ENCODE results near the gene MKRN1.
"Not testable (repeated sequence)": the region's sequence is repeated elsewhere in the genome, so short reads cannot be mapped to it uniquely, and the experiment has no call there.

The MKRN1 gene

DNA sequence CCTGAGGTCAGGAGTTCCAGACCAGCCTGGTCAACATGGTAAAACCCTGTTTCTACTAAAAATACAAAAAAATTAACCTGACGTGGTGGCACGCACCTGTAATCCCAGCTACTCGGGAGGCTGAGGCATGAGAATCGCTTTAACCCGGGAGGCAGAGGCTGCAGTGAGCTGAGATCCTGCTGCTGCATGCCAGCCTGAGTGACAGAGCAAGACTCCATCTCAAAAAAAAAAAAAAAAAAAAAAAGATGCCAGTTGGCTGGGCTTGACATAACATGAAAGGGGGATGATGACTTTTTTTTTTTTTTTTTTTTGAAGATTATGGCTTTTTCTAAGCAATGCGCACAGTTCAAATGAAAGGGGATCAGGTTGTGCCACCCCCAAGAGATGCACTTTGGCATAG lies 28.3 kb upstream of the MKRN1 start:
- H3K4me3 ChIP-seq (ENCODE audit: low read depth, low read length); H2AFZ ChIP-seq (ENCODE audit: low read length, unreplicated experiment); H3K27ac ChIP-seq (ENCODE audit: low read depth, low read length); H3K4me1 ChIP-seq (ENCODE audit: control insufficient read depth, insufficient read depth, low read length, unreplicated experiment); H3K27me3 ChIP-seq (ENCODE audit: insufficient read depth, low read length); H3K36me3 ChIP-seq (ENCODE audit: insufficient read depth, low read length); H3K79me2 ChIP-seq (ENCODE audit: control insufficient read depth, insufficient read depth, low read length, unreplicated experiment): not testable (repeated sequence)

GRCh38 chr7:140506788-140507464 lies 27.6 kb upstream of the MKRN1 start:
- H3K79me2 ChIP-seq (ENCODE audit: control insufficient read depth, insufficient read depth, low read length, unreplicated experiment), result no peaks in the 10 kb centered on the region
- no peak overlapping the region for H2AFZ ChIP-seq (ENCODE audit: low read length, unreplicated experiment)
- H3K36me3 ChIP-seq (ENCODE audit: insufficient read depth, low read length), result no peaks in the 10 kb centered on the region
- no peaks in the 10 kb centered on the region for H3K4me1 ChIP-seq (ENCODE audit: control insufficient read depth, insufficient read depth, low read length, unreplicated experiment)
- no peak overlapping the region for H3K27ac ChIP-seq (ENCODE audit: low read depth, low read length)
- H3K4me3 ChIP-seq (ENCODE audit: low read depth, low read length), result no peak overlapping the region
- no peaks in the 10 kb centered on the region for H3K27me3 ChIP-seq (ENCODE audit: insufficient read depth, low read length)

DNA sequence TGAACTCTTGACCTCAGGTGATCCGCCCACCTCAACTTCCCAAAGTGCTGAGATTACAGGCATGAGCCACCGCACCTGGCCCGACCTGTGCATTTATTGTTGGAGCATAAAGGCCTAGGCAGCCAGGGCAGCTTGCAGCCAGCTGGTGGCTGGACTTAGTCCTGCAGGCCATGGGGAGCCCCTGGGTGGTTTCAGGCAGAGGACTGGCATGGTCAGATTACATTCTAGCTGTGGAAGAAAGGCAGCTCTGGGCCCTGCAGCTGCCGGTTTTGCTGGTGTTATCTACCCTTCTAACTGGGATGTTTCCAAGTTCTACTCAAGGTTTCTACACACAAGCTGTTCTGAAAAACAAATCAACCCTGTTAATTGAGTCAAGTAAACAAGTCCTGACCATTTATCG lies 22.7 kb upstream of the MKRN1 start:
- Histone ChIP-seq H3K36me3 (ENCODE audit: insufficient read depth, low read length) (no peaks in the 10 kb centered on the region), H3K79me2 (ENCODE audit: control insufficient read depth, insufficient read depth, low read length, unreplicated experiment) (no peaks in the 10 kb centered on the region), H3K4me1 (ENCODE audit: control insufficient read depth, insufficient read depth, low read length, unreplicated experiment) (no peaks in the 10 kb centered on the region), H3K4me3 (ENCODE audit: low read depth, low read length) (no peak overlapping the region), H2AFZ (ENCODE audit: low read length, unreplicated experiment) (no peak overlapping the region), H3K27me3 (ENCODE audit: insufficient read depth, low read length) (no peaks in the 10 kb centered on the region), H3K27ac (ENCODE audit: low read depth, low read length) (no peak overlapping the region)

DNA sequence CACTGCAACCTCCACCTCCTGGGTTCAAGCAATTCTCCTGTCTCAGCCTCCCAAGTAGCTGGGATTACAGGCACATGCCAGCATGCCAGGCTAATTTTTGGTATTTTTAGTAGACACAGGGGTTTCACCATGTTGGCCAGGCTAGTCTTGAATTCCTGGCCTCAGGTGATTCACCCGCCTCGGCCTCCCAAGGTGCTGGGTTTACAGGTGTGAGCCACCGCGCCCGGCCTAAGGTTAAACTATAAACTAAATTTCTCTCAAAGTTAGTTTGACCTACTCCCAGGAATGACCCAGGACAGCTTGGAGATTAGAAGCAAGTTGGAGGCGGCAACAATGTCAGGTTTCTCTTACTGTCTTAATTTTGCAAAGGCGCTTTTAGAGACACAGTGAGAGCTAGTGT lies 18.5 kb upstream of the MKRN1 start:
- not testable (repeated sequence) for H3K79me2 ChIP-seq (ENCODE audit: control insufficient read depth, insufficient read depth, low read length, unreplicated experiment); H3K36me3 ChIP-seq (ENCODE audit: insufficient read depth, low read length); H3K4me1 ChIP-seq (ENCODE audit: control insufficient read depth, insufficient read depth, low read length, unreplicated experiment); H3K27me3 ChIP-seq (ENCODE audit: insufficient read depth, low read length); H3K4me3 ChIP-seq (ENCODE audit: low read depth, low read length); H2AFZ ChIP-seq (ENCODE audit: low read length, unreplicated experiment); H3K27ac ChIP-seq (ENCODE audit: low read depth, low read length)

DNA sequence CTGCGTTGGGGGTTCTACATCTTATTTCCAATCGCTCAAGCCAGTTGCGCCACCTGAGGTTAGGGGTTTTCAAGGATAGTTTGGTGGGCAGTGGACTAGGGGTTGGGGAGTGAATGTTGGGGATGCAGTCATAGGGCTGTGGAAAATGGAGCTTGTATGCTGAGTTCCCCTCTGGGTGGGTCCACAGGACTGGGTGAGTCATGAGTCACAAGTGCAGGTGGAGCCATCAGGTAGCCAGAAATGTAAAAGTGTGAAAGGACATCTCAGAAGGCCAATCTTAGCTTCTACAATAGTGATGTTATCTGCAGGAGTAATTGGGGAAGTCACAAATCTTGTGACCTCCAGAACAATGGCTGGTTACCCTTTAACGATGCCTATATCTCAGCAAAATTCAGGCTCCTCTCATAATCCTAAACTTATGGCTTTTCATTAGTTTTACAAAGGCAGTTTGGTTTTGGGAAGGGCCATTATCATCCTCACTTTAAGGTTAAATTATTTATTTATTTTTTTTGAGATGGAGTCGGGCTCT lies 18.0 kb upstream of the MKRN1 start:
- Histone ChIP-seq H3K27me3 (ENCODE audit: insufficient read depth, low read length) (no peaks in the 10 kb centered on the region), H3K4me3 (ENCODE audit: low read depth, low read length) (no peak overlapping the region), H3K27ac (ENCODE audit: low read depth, low read length) (no peak overlapping the region), H2AFZ (ENCODE audit: low read length, unreplicated experiment) (no peak overlapping the region), H3K4me1 (ENCODE audit: control insufficient read depth, insufficient read depth, low read length, unreplicated experiment) (no peaks in the 10 kb centered on the region), H3K36me3 (ENCODE audit: insufficient read depth, low read length) (no peaks in the 10 kb centered on the region), H3K79me2 (ENCODE audit: control insufficient read depth, insufficient read depth, low read length, unreplicated experiment) (no peaks in the 10 kb centered on the region)

GRCh38 chr7:140495514-140496097 lies 16.3 kb upstream of the MKRN1 start:
- Histone ChIP-seq H2AFZ (ENCODE audit: low read length, unreplicated experiment) (no peak overlapping the region), H3K27me3 (ENCODE audit: insufficient read depth, low read length) (no peaks in the 10 kb centered on the region), H3K36me3 (ENCODE audit: insufficient read depth, low read length) (no peaks in the 10 kb centered on the region), H3K4me3 (ENCODE audit: low read depth, low read length) (no peak overlapping the region), H3K4me1 (ENCODE audit: control insufficient read depth, insufficient read depth, low read length, unreplicated experiment) (no peaks in the 10 kb centered on the region), H3K27ac (ENCODE audit: low read depth, low read length) (no peak overlapping the region), H3K79me2 (ENCODE audit: control insufficient read depth, insufficient read depth, low read length, unreplicated experiment) (no peaks in the 10 kb centered on the region)

DNA sequence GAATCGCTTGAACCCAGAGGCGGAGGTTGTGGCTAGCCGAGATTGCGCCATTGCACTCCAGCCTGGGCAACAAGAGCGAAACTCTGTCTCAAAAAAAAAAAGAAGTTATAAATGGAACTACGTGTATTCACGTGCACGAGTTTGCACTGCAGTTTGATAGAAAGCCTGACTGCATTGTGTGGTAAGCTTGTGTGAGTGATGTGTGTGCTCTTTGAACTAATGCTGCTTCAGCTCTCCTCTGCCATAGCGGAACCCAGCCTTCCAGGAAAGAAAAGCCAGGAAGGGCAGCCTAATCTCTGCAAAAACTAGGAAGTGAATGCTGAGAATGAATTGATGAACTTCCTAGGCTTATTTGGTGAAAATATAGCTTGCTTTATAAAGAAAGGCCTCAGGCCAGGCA lies 15.6 kb upstream of the MKRN1 start:
- Histone ChIP-seq H3K36me3 (ENCODE audit: insufficient read depth, low read length) (no peaks in the 10 kb centered on the region), H3K4me3 (ENCODE audit: low read depth, low read length) (no peak overlapping the region), H3K79me2 (ENCODE audit: control insufficient read depth, insufficient read depth, low read length, unreplicated experiment) (no peaks in the 10 kb centered on the region), H3K4me1 (ENCODE audit: control insufficient read depth, insufficient read depth, low read length, unreplicated experiment) (no peaks in the 10 kb centered on the region), H3K27ac (ENCODE audit: low read depth, low read length) (no peak overlapping the region), H2AFZ (ENCODE audit: low read length, unreplicated experiment) (no peak overlapping the region), H3K27me3 (ENCODE audit: insufficient read depth, low read length) (no peaks in the 10 kb centered on the region)

GRCh38 chr7:140489026-140489359 lies 9.7 kb upstream of the MKRN1 start:
- Histone ChIP-seq H3K27me3 (ENCODE audit: insufficient read depth, low read length) (no peaks in the 10 kb centered on the region), H3K79me2 (ENCODE audit: control insufficient read depth, insufficient read depth, low read length, unreplicated experiment) (no peaks in the 10 kb centered on the region), H3K27ac (ENCODE audit: low read depth, low read length) (no peak overlapping the region), H3K36me3 (ENCODE audit: insufficient read depth, low read length) (no peaks in the 10 kb centered on the region), H3K4me1 (ENCODE audit: control insufficient read depth, insufficient read depth, low read length, unreplicated experiment) (peaks cover 10% of the 10 kb centered on the region), H2AFZ (ENCODE audit: low read length, unreplicated experiment) (no peak overlapping the region), H3K4me3 (ENCODE audit: low read depth, low read length) (no peak overlapping the region)

- Histone ChIP-seq H3K79me2 (ENCODE audit: control insufficient read depth, insufficient read depth, low read length, unreplicated experiment) (no peaks in the 10 kb centered on the region), H3K4me3 (ENCODE audit: low read depth, low read length) (no peak overlapping the region), H3K4me1 (ENCODE audit: control insufficient read depth, insufficient read depth, low read length, unreplicated experiment) (peaks cover 10% of the 10 kb centered on the region), H2AFZ (ENCODE audit: low read length, unreplicated experiment) (peak overlapping the region; percentile 7), H3K27ac (ENCODE audit: low read depth, low read length) (no peak overlapping the region), H3K36me3 (ENCODE audit: insufficient read depth, low read length) (no peaks in the 10 kb centered on the region), H3K27me3 (ENCODE audit: insufficient read depth, low read length) (no peaks in the 10 kb centered on the region)
Measured at GRCh38 chr7:140485500-140486265, 6.4 kb upstream of the MKRN1 start.

DNA sequence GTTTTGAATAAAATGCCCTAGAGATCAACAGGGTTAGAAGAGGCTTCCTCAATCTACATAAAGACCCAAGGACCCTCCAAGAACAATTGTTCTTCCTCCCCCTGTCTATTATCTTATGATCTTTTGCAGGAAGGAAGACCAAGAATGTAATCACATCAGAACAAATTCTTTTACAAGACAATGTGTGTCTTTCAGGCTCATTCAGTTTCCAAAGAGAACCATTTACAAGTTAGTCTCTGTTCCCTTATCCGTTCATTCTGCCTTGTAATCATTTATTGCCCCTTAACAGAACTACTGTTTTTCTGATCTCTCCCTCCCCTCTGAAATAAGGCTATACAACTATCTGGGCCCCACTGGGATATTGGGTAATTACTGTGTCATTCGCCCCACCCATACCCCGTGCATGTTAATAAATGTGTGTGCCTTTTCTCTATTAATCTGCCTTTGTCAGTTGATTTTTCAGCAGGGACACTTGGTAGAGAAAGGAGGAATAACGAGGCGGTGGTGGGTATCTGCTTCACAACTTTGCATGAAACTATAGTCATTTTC lies 5.7 kb upstream of the MKRN1 start:
- peak overlapping the region; percentile 7 for H2AFZ ChIP-seq (ENCODE audit: low read length, unreplicated experiment)
- no peaks in the 10 kb centered on the region for H3K27me3 ChIP-seq (ENCODE audit: insufficient read depth, low read length)
- H3K79me2 ChIP-seq (ENCODE audit: control insufficient read depth, insufficient read depth, low read length, unreplicated experiment), result no peaks in the 10 kb centered on the region
- H3K4me1 ChIP-seq (ENCODE audit: control insufficient read depth, insufficient read depth, low read length, unreplicated experiment), result peaks cover 10% of the 10 kb centered on the region
- H3K27ac ChIP-seq (ENCODE audit: low read depth, low read length), result no peak overlapping the region
- no peaks in the 10 kb centered on the region for H3K36me3 ChIP-seq (ENCODE audit: insufficient read depth, low read length)
- no peak overlapping the region for H3K4me3 ChIP-seq (ENCODE audit: low read depth, low read length)
